H9 (cell line): ENCODE data around the gene PRKX. TPM values are rescaled to one million over a fixed set of nuclear protein-coding genes. Genes with fewer than 3 reads are reported as not detected.

Experiments
- DNase-seq: peaks from one replicate; pipeline ENCODE4 v3.0.0-alpha.2; 2017
- H2AFZ ChIP-seq: one replicate; pipeline ENCODE4 v1.6.1; 2013; ENCODE audit warnings: mild to moderate bottlenecking, low read length, control low read depth, moderate library complexity
- H2AK5ac ChIP-seq: 2 replicates; pipeline ENCODE4 v1.6.1; 2013; ENCODE audit warnings: low read length, control low read depth, mixed read lengths; ENCODE audit not compliant: insufficient read length
- H2BK120ac ChIP-seq: one replicate; pipeline ENCODE4 v1.6.1; 2013; ENCODE audit warnings: low read depth, mild to moderate bottlenecking, low read length, control low read depth, inconsistent platforms; ENCODE audit not compliant: poor library complexity, severe bottlenecking
- H2BK12ac ChIP-seq: 2 replicates; pipeline ENCODE4 v1.6.1; 2013; ENCODE audit warnings: low read length, control low read depth, mixed read lengths, low read depth; ENCODE audit not compliant: insufficient read length
- H2BK15ac ChIP-seq: 2 replicates; pipeline ENCODE4 v1.6.1; 2013; ENCODE audit warnings: low read depth, low read length, control low read depth
- H2BK20ac ChIP-seq: one replicate; pipeline ENCODE4 v1.6.1; 2013; ENCODE audit warnings: low read depth, mild to moderate bottlenecking, low read length, control low read depth, inconsistent platforms; ENCODE audit not compliant: poor library complexity, severe bottlenecking
- H2BK5ac ChIP-seq: 2 replicates; pipeline ENCODE4 v1.6.1; 2013; ENCODE audit warnings: low read length, control low read depth, mixed read lengths; ENCODE audit not compliant: insufficient read length
- H3K14ac ChIP-seq: 2 replicates; pipeline ENCODE4 v1.6.1; 2013; ENCODE audit warnings: low read length, control low read depth; ENCODE audit not compliant: insufficient read depth
- H3K18ac ChIP-seq: 2 replicates; pipeline ENCODE4 v1.6.1; 2013; ENCODE audit warnings: low read depth, mild to moderate bottlenecking, mixed read lengths, low read length, control low read depth; ENCODE audit not compliant: insufficient read length
- H3K23ac ChIP-seq: 2 replicates; pipeline ENCODE4 v1.6.1; 2013; ENCODE audit warnings: low read length, control low read depth, mixed read lengths, low read depth; ENCODE audit not compliant: insufficient read length
- H3K23me2 ChIP-seq: 2 replicates; pipeline ENCODE4 v1.6.1; 2013; ENCODE audit warnings: low read depth, mild to moderate bottlenecking, mixed read lengths, low read length, control low read depth; ENCODE audit not compliant: insufficient read length, poor library complexity, severe bottlenecking
- H3K27ac ChIP-seq: 2 replicates; pipeline ENCODE4 v1.5.1; 2013; ENCODE audit warnings: low read length, control low read depth, mixed read lengths, low read depth; ENCODE audit not compliant: insufficient read length
- H3K27me3 ChIP-seq: 2 replicates; pipeline ENCODE4 v1.6.1; 2013; ENCODE audit warnings: low read length, control low read depth, inconsistent platforms; ENCODE audit not compliant: insufficient read depth
- H3K4ac ChIP-seq: 2 replicates; pipeline ENCODE4 v1.6.1; 2013; ENCODE audit warnings: low read depth, mild to moderate bottlenecking, control low read depth, inconsistent platforms, low read length, moderate library complexity
- H3K4me1 ChIP-seq: 2 replicates; pipeline ENCODE4 v1.6.1; 2013; ENCODE audit warnings: low read length, control low read depth, inconsistent platforms; ENCODE audit not compliant: insufficient read depth
- H3K4me2 ChIP-seq: 2 replicates; pipeline ENCODE4 v1.6.1; 2013; ENCODE audit warnings: low read length, control low read depth, mixed read lengths; ENCODE audit not compliant: insufficient read length, insufficient read depth
- H3K56ac ChIP-seq: 2 replicates; pipeline ENCODE4 v1.6.1; 2013; ENCODE audit warnings: low read depth, mild to moderate bottlenecking, mixed read lengths, low read length, control low read depth; ENCODE audit not compliant: insufficient read length
- H3K79me1 ChIP-seq: 2 replicates; pipeline ENCODE4 v1.6.1; 2013; ENCODE audit warnings: low read depth, mild to moderate bottlenecking, moderate library complexity, low read length, control low read depth, inconsistent platforms; ENCODE audit not compliant: insufficient read depth, poor library complexity, severe bottlenecking
- H3K79me2 ChIP-seq: 2 replicates; pipeline ENCODE4 v1.6.1; 2013; ENCODE audit warnings: low read length, control low read depth, inconsistent platforms; ENCODE audit not compliant: insufficient read depth
- H3K9ac ChIP-seq: 2 replicates; pipeline ENCODE4 v1.6.1; 2013; ENCODE audit warnings: low read length, control low read depth, mixed read lengths; ENCODE audit not compliant: insufficient read length; ENCODE audit errors: extremely low read depth
- H3K9me3 ChIP-seq: one replicate; pipeline ENCODE4 v1.6.1; 2013; ENCODE audit warnings: low read depth, low read length, inconsistent platforms; ENCODE audit not compliant: control insufficient read depth
- H3T11ph ChIP-seq: one replicate; pipeline ENCODE4 v1.6.1; 2013; ENCODE audit warnings: mild to moderate bottlenecking, low read length, control low read depth, inconsistent platforms
- H4K20me1 ChIP-seq: one replicate; pipeline ENCODE4 v1.6.1; 2013; ENCODE audit not compliant: control insufficient read depth, insufficient read length, insufficient read depth
- H4K5ac ChIP-seq: 2 replicates; pipeline ENCODE4 v1.6.1; 2013; ENCODE audit warnings: low read depth, mild to moderate bottlenecking, mixed read lengths, low read length, control low read depth; ENCODE audit not compliant: insufficient read length
- H4K8ac ChIP-seq: replicated peaks from 2 replicates; pipeline ENCODE4 v1.6.1; 2013; ENCODE audit warnings: low read length, control low read depth, mixed read lengths, low read depth; ENCODE audit not compliant: insufficient read length
- H4K91ac ChIP-seq: 2 replicates; pipeline ENCODE4 v1.6.1; 2013; ENCODE audit warnings: low read depth, mild to moderate bottlenecking, moderate library complexity, mixed read lengths, low read length, control low read depth; ENCODE audit not compliant: insufficient read length
- H3K27ac Mint-ChIP-seq, 3 experiments: 2 replicates in 2 of 3; 3 replicates in 1 of 3; pipeline ENCODE4 v1.8.0; 2020 to 2021; ENCODE audit warnings: mixed read lengths in 3 of 3, mild to moderate bottlenecking in 1 of 3, moderate library complexity in 1 of 3
- H3K27me3 Mint-ChIP-seq: 2 replicates; pipeline ENCODE4 v1.8.0; 2021; ENCODE audit warnings: low read depth, mild to moderate bottlenecking, moderate library complexity, mixed read lengths
- H3K36me3 Mint-ChIP-seq, 3 experiments: 2 replicates in 2 of 3; 3 replicates in 1 of 3; pipeline ENCODE4 v1.8.0; 2020 to 2021; ENCODE audit warnings: low read depth in 3 of 3, mixed read lengths in 3 of 3; ENCODE audit not compliant: insufficient read depth in 1 of 3
- H3K4me1 Mint-ChIP-seq, 2 experiments: 2 replicates each; pipeline ENCODE4 v1.8.0; 2020; ENCODE audit warnings: mixed read lengths in 2 of 2
- H3K4me3 Mint-ChIP-seq, 2 experiments: 2 replicates in 1 of 2; 3 replicates in 1 of 2; pipeline ENCODE4 v1.8.0; 2020 to 2021; ENCODE audit warnings: mild to moderate bottlenecking in 2 of 2, mixed read lengths in 2 of 2, moderate library complexity in 1 of 2
- H3K9me3 Mint-ChIP-seq, 2 experiments: 2 replicates in 1 of 2; 3 replicates in 1 of 2; pipeline ENCODE4 v1.8.0; 2020; ENCODE audit warnings: mild to moderate bottlenecking in 2 of 2, mixed read lengths in 2 of 2, moderate library complexity in 1 of 2
- WGBS: extraction: QIAGEN DNeasy Blood & Tissue Kit; methylation state at CpG from one replicate; pipeline ENCODE4 v1.1.7; 2013; ENCODE audit warnings: missing lambda C conversion rate, low lambda C conversion rate, mixed read lengths; ENCODE audit not compliant: insufficient read length; ENCODE audit errors: extremely low coverage; 5-methylcytosine and 5-hydroxymethylcytosine counted together
- total RNA-seq: library from RNA; stranded (reverse); gene quantifications from 2 replicates; pipeline ENCODE4 v1.2.1, GENCODE V29; 2021
- TF ChIP-seq, protein P1 (sequence below): fragments of 200-600 bp; sonication (generic); conservative IDR thresholded peaks from 3 replicates; pipeline ENCODE4 v1.8.0; 2021; ENCODE audit warnings: antibody characterized with exemption, mild to moderate bottlenecking

Gene PRKX
- total RNA-seq, 1 experiment from 2014 or later: 108 TPM

DNA sequence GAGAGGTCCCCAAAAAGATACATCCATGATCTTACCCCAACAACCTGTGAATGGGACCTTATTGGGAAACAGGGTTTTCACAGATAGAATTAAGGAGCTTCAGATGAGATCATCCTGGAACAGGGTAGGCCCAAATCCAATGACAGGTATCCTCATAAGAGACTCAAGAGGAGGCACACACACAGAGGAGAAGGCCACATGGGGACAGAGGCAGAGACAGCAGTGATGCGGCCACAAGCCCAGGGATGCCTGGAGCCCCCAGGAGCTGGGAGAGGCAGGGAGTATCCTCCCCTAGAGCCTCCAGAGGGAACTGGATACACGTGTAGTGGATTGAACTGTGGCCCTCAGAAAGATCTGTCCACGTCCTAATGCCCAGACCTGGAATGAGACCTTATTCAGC, 82.3 kb downstream of the PRKX start:
- H3K27ac Mint-ChIP-seq: no peak overlapping the region
- DNase-seq: no peak

More for the DNA sequence above, 82.3 kb downstream of the PRKX start:
- Histone ChIP-seq H3K4me2 (no peak overlapping the region), H3K23ac (no peak overlapping the region), H4K20me1 (no peaks in the 10 kb centered on the region), H3K18ac (no peak overlapping the region), H4K8ac (no peak overlapping the region), H3K23me2 (no peaks in the 10 kb centered on the region), H2BK120ac (no peak overlapping the region), H4K5ac (no peak overlapping the region), H3K79me1 (no peaks in the 10 kb centered on the region), H2AK5ac (no peak overlapping the region), H2AFZ (no peak overlapping the region), H4K91ac (no peak overlapping the region), H2BK20ac (no peak overlapping the region), H3K79me2 (no peaks in the 10 kb centered on the region), H2BK5ac (no peak overlapping the region), H3K4me1 (no peaks in the 10 kb centered on the region), H3K14ac (no peak overlapping the region), H3K27me3 (no peaks in the 10 kb centered on the region), H3K9me3 (no peaks in the 10 kb centered on the region), H2BK15ac (no peak overlapping the region), H3T11ph (no peak overlapping the region), H3K9ac (no peak overlapping the region), H3K27ac (no peak overlapping the region), H3K4ac (no peak overlapping the region), H2BK12ac (no peak overlapping the region), H3K56ac (no peak overlapping the region)
- Mint-ChIP-seq H3K36me3 (peaks cover 43 to 80% (median 66%) of the 10 kb centered on the region in 3 experiments), H3K27me3 (no peaks in the 10 kb centered on the region), H3K4me3 (no peak overlapping the region), H3K4me1 (no peaks in the 10 kb centered on the region), H3K9me3 (no peaks in the 10 kb centered on the region; a peak in 1 of 5 replicates)
- TF ChIP-seq, protein P1, sequence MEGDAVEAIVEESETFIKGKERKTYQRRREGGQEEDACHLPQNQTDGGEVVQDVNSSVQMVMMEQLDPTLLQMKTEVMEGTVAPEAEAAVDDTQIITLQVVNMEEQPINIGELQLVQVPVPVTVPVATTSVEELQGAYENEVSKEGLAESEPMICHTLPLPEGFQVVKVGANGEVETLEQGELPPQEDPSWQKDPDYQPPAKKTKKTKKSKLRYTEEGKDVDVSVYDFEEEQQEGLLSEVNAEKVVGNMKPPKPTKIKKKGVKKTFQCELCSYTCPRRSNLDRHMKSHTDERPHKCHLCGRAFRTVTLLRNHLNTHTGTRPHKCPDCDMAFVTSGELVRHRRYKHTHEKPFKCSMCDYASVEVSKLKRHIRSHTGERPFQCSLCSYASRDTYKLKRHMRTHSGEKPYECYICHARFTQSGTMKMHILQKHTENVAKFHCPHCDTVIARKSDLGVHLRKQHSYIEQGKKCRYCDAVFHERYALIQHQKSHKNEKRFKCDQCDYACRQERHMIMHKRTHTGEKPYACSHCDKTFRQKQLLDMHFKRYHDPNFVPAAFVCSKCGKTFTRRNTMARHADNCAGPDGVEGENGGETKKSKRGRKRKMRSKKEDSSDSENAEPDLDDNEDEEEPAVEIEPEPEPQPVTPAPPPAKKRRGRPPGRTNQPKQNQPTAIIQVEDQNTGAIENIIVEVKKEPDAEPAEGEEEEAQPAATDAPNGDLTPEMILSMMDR: no peak
- no CpG with 5 or more reads among the region's 3 CpGs for WGBS
